Activated CD4-positive, alpha-beta T cell treated with anti-CD3 and anti-CD28 coated beads for 36 hours (primary cell): ENCODE data around the gene DLGAP3. TPM values are rescaled to one million over a fixed set of nuclear protein-coding genes. Genes with fewer than 3 reads are reported as not detected.

Experiments used
- ATAC-seq: fragments of 200-7000 bp; cut with Tn5 transposase; one replicate; pipeline ENCODE4 v1.10.0; 2021; ENCODE audit warnings: mild to moderate bottlenecking, moderate library complexity
- CTCF ChIA-PET: fragments of 350-600 bp; sonication (Branson Sonifier 250); formaldehyde crosslinking; loops from one replicate; lab custom pipeline; 2021; ENCODE audit warnings: antibody characterized with exemption; lab: Charles Lee
- POLR2A ChIA-PET: fragments of 350-600 bp; sonication (Branson Sonifier 250); formaldehyde crosslinking; loops from one replicate; lab custom pipeline; 2021; ENCODE audit warnings: antibody characterized with exemption, inconsistent platforms; lab: Charles Lee
- DNase-seq: peaks from one replicate; pipeline ENCODE4 v3.0.0-alpha.2; 2020
- H3K27ac Mint-ChIP-seq: one replicate; pipeline ENCODE4 v1.8.0; 2021; ENCODE audit warnings: mixed read lengths
- H3K27me3 Mint-ChIP-seq: one replicate; pipeline ENCODE4 v1.8.0; 2021; ENCODE audit warnings: mixed read lengths
- H3K36me3 Mint-ChIP-seq: one replicate; pipeline ENCODE4 v1.8.0; 2021; ENCODE audit warnings: low read depth, mixed read lengths
- H3K4me1 Mint-ChIP-seq: one replicate; pipeline ENCODE4 v1.8.0; 2021; ENCODE audit warnings: mixed read lengths
- H3K4me3 Mint-ChIP-seq: one replicate; pipeline ENCODE4 v1.8.0; 2021; ENCODE audit warnings: mild to moderate bottlenecking, moderate library complexity, mixed read lengths
- H3K9me3 Mint-ChIP-seq: one replicate; pipeline ENCODE4 v1.8.0; 2021; ENCODE audit warnings: low read depth, mixed read lengths
- intact Hi-C, 2 experiments: fragments of 100-400 bp; cut with DNase I in 1 of 2; cut with micrococcal nuclease in 1 of 2; formaldehyde crosslinking; loops; one replicate each; pipeline versions ENCODE4 v1.14.2 to v1.15.1; 2022 to 2024; cut with DNase I, micrococcal nuclease
- total RNA-seq, 2 experiments: library from RNA; stranded (reverse); gene quantifications; one replicate each; pipeline ENCODE4 v1.2.3, GENCODE V29; 2021

The DLGAP3 gene
- total RNA-seq, 2 experiments from 2014 or later, result 0.63 to 0.66 TPM

GRCh38 chr1:34865573-34865972 lies 63.9 kb downstream of the DLGAP3 start:
- Mint-ChIP-seq H3K9me3 (no peaks in the 10 kb centered on the region), H3K4me1 (peaks cover 27% of the 10 kb centered on the region), H3K4me3 (peak overlapping the region; percentile 72), H3K27ac (no peak overlapping the region), H3K27me3 (no peaks in the 10 kb centered on the region), H3K36me3 (no peaks in the 10 kb centered on the region)
- ATAC-seq (peak; percentile 2), DNase-seq (no peak)
- CTCF ChIA-PET, result interaction anchor here (0.6 to 4.5 kb wide), 4 partner anchors 12 to 79 kb away, joined by 4 to 50 read pairs (median 6); no protein-coding TSS in a partner anchor
- POLR2A ChIA-PET, result no interaction called here
- intact Hi-C loops, result loop anchor here (5.0 to 10.0 kb wide), 3 partner anchors 209 to 1292 kb away; partner anchors contain the start of genes C1orf216 (in 1 of the 2), MAP7D1 (in 1 of the 2) and ZMYM1 (in 1 of the 2)

- Mint-ChIP-seq H3K27me3 (no peaks in the 10 kb centered on the region), H3K4me1 (peaks cover 34% of the 10 kb centered on the region), H3K9me3 (no peaks in the 10 kb centered on the region), H3K27ac (peak overlapping the region; percentile 49), H3K36me3 (no peaks in the 10 kb centered on the region), H3K4me3 (peak overlapping the region; percentile 72)
- DNase-seq (no peak), ATAC-seq (no peak)
- intact Hi-C loops, result loop anchor here (5.0 to 10.0 kb wide), 3 partner anchors 210 to 1293 kb away; partner anchors contain the start of genes C1orf216 (in 1 of the 2), MAP7D1 (in 1 of the 2) and ZMYM1 (in 1 of the 2)
- ChIA-PET POLR2A (no interaction called here), CTCF (interaction anchor here (0.6 to 4.5 kb wide), 4 partner anchors 11 to 78 kb away, joined by 4 to 50 read pairs (median 4); no protein-coding TSS in a partner anchor)
These were observed 64.7 kb downstream of the DLGAP3 start for GRCh38 chr1:34864759-34865158.

- no peaks in the 10 kb centered on the region for H3K36me3 Mint-ChIP-seq
- no peak overlapping the region for H3K27ac Mint-ChIP-seq
- ATAC-seq, result no peak
- DNase-seq, result no peak
- CTCF ChIA-PET, result interaction anchor here (4.5 kb wide), 1 partner anchor 10 kb away, joined by 50 read pairs; no protein-coding TSS in a partner anchor
- intact Hi-C loops, result loop anchor here in 1 of 2 experiments (10.0 kb wide), 1 partner anchor 211 kb away; the partner anchor contains the start of gene ZMYM1
- no peaks in the 10 kb centered on the region for H3K9me3 Mint-ChIP-seq
- H3K4me3 Mint-ChIP-seq, result no peak overlapping the region
- POLR2A ChIA-PET, result no interaction called here
- H3K4me1 Mint-ChIP-seq, result peaks cover 40% of the 10 kb centered on the region
- no peaks in the 10 kb centered on the region for H3K27me3 Mint-ChIP-seq
These were observed 65.9 kb downstream of the DLGAP3 start for GRCh38 chr1:34863501-34863900.

GRCh38 chr1:34859446-34860200 lies 69.8 kb downstream of the DLGAP3 start, which contains the start of gene SMIM12:
SMIM12 (minus strand) TSS chr1:34859749; CDS start chr1:34855977, 3,772 bp downstream.
- ChIA-PET POLR2A (interaction anchor here (1.0 kb wide), 1 partner anchor 331 kb away, joined by 5 read pairs; no protein-coding TSS in a partner anchor), CTCF (interaction anchor here (0.7 to 1.7 kb wide), 10 partner anchors 9 to 697 kb away, joined by 3 to 6 read pairs (median 4); no protein-coding TSS in a partner anchor)
- ATAC-seq (peak; percentile 95), DNase-seq (peak; percentile 95)
- Mint-ChIP-seq H3K4me3 (peak within 1 kb of the TSS; percentile 98), H3K27me3 (no peaks in the 10 kb centered on the region), H3K36me3 (peaks cover 7% of the 10 kb centered on the region), H3K4me1 (peaks cover 51% of the 10 kb centered on the region), H3K9me3 (no peaks in the 10 kb centered on the region), H3K27ac (peak within 1 kb of the TSS; percentile 99)
- intact Hi-C loops, result loop anchor here (1.0 to 10.0 kb wide), 9 partner anchors 126 to 785 kb away; partner anchors contain the start of genes ZMYM1 (in 2 of the 2), ZMYM6 (in 2 of the 2), KIAA0319L (in 1 of the 2) and NCDN (in 1 of the 2)

GRCh38 chr1:34858901-34859445 lies 70.5 kb downstream of the DLGAP3 start:
- CTCF ChIA-PET, result interaction anchor here (1.0 to 1.7 kb wide), 5 partner anchors 69 to 697 kb away, joined by 3 to 6 read pairs (median 3); no protein-coding TSS in a partner anchor
- ATAC-seq, result peak; percentile 47
- POLR2A ChIA-PET, result interaction anchor here (1.0 kb wide), 1 partner anchor 332 kb away, joined by 5 read pairs; no protein-coding TSS in a partner anchor
- Mint-ChIP-seq H3K4me3 (peak overlapping the region; percentile 98), H3K27ac (peak overlapping the region; percentile 99), H3K36me3 (peaks cover 7% of the 10 kb centered on the region), H3K9me3 (no peaks in the 10 kb centered on the region), H3K4me1 (peaks cover 45% of the 10 kb centered on the region), H3K27me3 (no peaks in the 10 kb centered on the region)
- intact Hi-C loops, result loop anchor here (1.0 to 10.0 kb wide), 8 partner anchors 126 to 786 kb away; partner anchors contain the start of genes ZMYM6 (in 2 of the 2), KIAA0319L (in 1 of the 2), NCDN (in 1 of the 2) and PSMB2 (in 1 of the 2)
- peak; percentile 71 for DNase-seq

- ChIA-PET CTCF (interaction anchor here (0.8 kb wide), 1 partner anchor 29 kb away, joined by 3 read pairs; no protein-coding TSS in a partner anchor), POLR2A (no interaction called here)
- Mint-ChIP-seq H3K4me3 (no peak overlapping the region), H3K36me3 (peaks cover 17% of the 10 kb centered on the region), H3K27me3 (no peaks in the 10 kb centered on the region), H3K27ac (peak overlapping the region; percentile 47), H3K4me1 (peaks cover 34% of the 10 kb centered on the region), H3K9me3 (no peaks in the 10 kb centered on the region)
- intact Hi-C loops, result loop anchor here (5.0 to 10.0 kb wide), 2 partner anchors 336 to 788 kb away; partner anchors contain the start of genes PSMB2 (in 1 of the 2) and SFPQ (in 1 of the 2)
- DNase-seq, result no peak
- ATAC-seq, result no peak
These were observed 72.8 kb downstream of the DLGAP3 start for GRCh38 chr1:34856697-34857096.

- CTCF ChIA-PET, result interaction anchor here (0.6 to 3.3 kb wide), 23 partner anchors 9 to 1094 kb away, joined by 3 to 50 read pairs (median 5); partner anchors contain the start of gene ZMYM6
- ATAC-seq, result peak; percentile 100
- H3K4me3 Mint-ChIP-seq, result no peak overlapping the region
These were observed 76.7 kb downstream of the DLGAP3 start for GRCh38 chr1:34852677-34853217.

GRCh38 chr1:34851431-34852105 lies 77.9 kb downstream of the DLGAP3 start:
- intact Hi-C loops, result loop anchor here (1.0 to 10.0 kb wide), 7 partner anchors 15 to 921 kb away; partner anchors contain the start of genes PSMB2 (in 1 of the 2), ZMYM1 (in 1 of the 2) and ZMYM4 (in 1 of the 2)
- Mint-ChIP-seq H3K4me3 (no peak overlapping the region), H3K4me1 (peaks cover 10% of the 10 kb centered on the region), H3K36me3 (peaks cover 39% of the 10 kb centered on the region), H3K27me3 (no peaks in the 10 kb centered on the region), H3K27ac (no peak overlapping the region), H3K9me3 (no peaks in the 10 kb centered on the region)
- CTCF ChIA-PET, result interaction anchor here (0.6 to 3.3 kb wide), 7 partner anchors 9 to 1159 kb away, joined by 3 to 50 read pairs (median 8); no protein-coding TSS in a partner anchor
- POLR2A ChIA-PET, result interaction anchor here (0.8 kb wide), 1 partner anchor 65 kb away, joined by 3 read pairs; no protein-coding TSS in a partner anchor
- DNase-seq (no peak), ATAC-seq (no peak)

More at GRCh38 chr1:34852677-34853217, 76.7 kb downstream of the DLGAP3 start:
- peak; percentile 95 for DNase-seq
- H3K4me1 Mint-ChIP-seq, result peaks cover 17% of the 10 kb centered on the region
- no peaks in the 10 kb centered on the region for H3K9me3 Mint-ChIP-seq
- intact Hi-C loops, result loop anchor here (1.0 to 10.0 kb wide), 7 partner anchors 14 to 920 kb away; partner anchors contain the start of genes PSMB2 (in 1 of the 2), ZMYM1 (in 1 of the 2) and ZMYM4 (in 1 of the 2)
- POLR2A ChIA-PET, result interaction anchor here (0.8 kb wide), 1 partner anchor 66 kb away, joined by 3 read pairs; no protein-coding TSS in a partner anchor
- peak overlapping the region; percentile 34 for H3K27ac Mint-ChIP-seq
- H3K36me3 Mint-ChIP-seq, result peaks cover 39% of the 10 kb centered on the region
- H3K27me3 Mint-ChIP-seq, result no peaks in the 10 kb centered on the region

- Mint-ChIP-seq H3K4me3 (no peak overlapping the region), H3K4me1 (peaks cover 7% of the 10 kb centered on the region), H3K9me3 (no peaks in the 10 kb centered on the region), H3K36me3 (peaks cover 34% of the 10 kb centered on the region), H3K27me3 (no peaks in the 10 kb centered on the region), H3K27ac (no peak overlapping the region)
- no peak for DNase-seq
- CTCF ChIA-PET, result no interaction called here
- intact Hi-C loops, result loop anchor here in 1 of 2 experiments (5.0 to 10.0 kb wide), 2 partner anchors 794 to 922 kb away; partner anchors contain the start of gene PSMB2
- no peak for ATAC-seq
- POLR2A ChIA-PET, result no interaction called here
These were observed 79.1 kb downstream of the DLGAP3 start for GRCh38 chr1:34850382-34850781.

- Mint-ChIP-seq H3K27ac (no peak overlapping the region), H3K9me3 (no peaks in the 10 kb centered on the region), H3K36me3 (peaks cover 22% of the 10 kb centered on the region), H3K4me3 (no peak overlapping the region), H3K4me1 (peaks cover 4% of the 10 kb centered on the region), H3K27me3 (no peaks in the 10 kb centered on the region)
- POLR2A ChIA-PET, result no interaction called here
- DNase-seq, result no peak
- intact Hi-C loops, result no loop called here
- ATAC-seq, result no peak
- CTCF ChIA-PET, result no interaction called here
These were observed 82.4 kb downstream of the DLGAP3 start for GRCh38 chr1:34847094-34847493.
